HepG2 (cell line): ENCODE data around the gene TPP2. TPM values are rescaled to one million over a fixed set of nuclear protein-coding genes. Genes with fewer than 3 reads are reported as not detected.
A peak's percentile ranks its signal among the peaks of the same experiment; 100 is the strongest.

ENCODE experiments used
- ARID3A ChIP-seq: IDR thresholded peaks from 2 replicates; pipeline ENCODE4 v1.6.1; 2012; ENCODE audit warnings: low read depth, low read length, improper control_type of control experiment
- DRAP1 ChIP-seq: IDR thresholded peaks from 2 replicates; pipeline ENCODE4 v1.6.1; 2016; ENCODE audit warnings: missing genetic modification reagents, missing compliant biosample characterization
- FOXC1 ChIP-seq: sonication (generic); formaldehyde crosslinking; IDR thresholded peaks from 2 replicates; pipeline ENCODE4 v1.8.0; 2022; ENCODE audit warnings: mild to moderate bottlenecking, missing genetic modification reagents, borderline replicate concordance
- GATAD1 ChIP-seq: IDR thresholded peaks from 2 replicates; pipeline ENCODE4 v1.6.1; 2016; ENCODE audit warnings: missing genetic modification reagents, missing compliant biosample characterization
- HDAC2 ChIP-seq: sonication (generic); formaldehyde crosslinking; IDR thresholded peaks from 2 replicates; pipeline ENCODE4 v1.4.0; 2020; ENCODE audit warnings: missing genetic modification reagents
- IKZF5 ChIP-seq: IDR thresholded peaks from 2 replicates; pipeline ENCODE4 v1.6.1; 2018; ENCODE audit warnings: missing genetic modification reagents, mild to moderate bottlenecking, missing compliant biosample characterization
- NR1H2 ChIP-seq: sonication (generic); formaldehyde crosslinking; IDR thresholded peaks from 2 replicates; pipeline ENCODE4 v1.8.1; 2022; ENCODE audit warnings: low read depth, missing genetic modification reagents, borderline replicate concordance
- PBX3 ChIP-seq: sonication (generic); formaldehyde crosslinking; IDR thresholded peaks from 2 replicates; pipeline ENCODE4 v1.8.1; 2023; ENCODE audit warnings: missing genetic modification reagents, inconsistent platforms, borderline replicate concordance
- RFXANK ChIP-seq: IDR thresholded peaks from 2 replicates; pipeline ENCODE4 v1.6.1; 2016
- SAP130 ChIP-seq: IDR thresholded peaks from 2 replicates; pipeline ENCODE4 v1.6.1; 2016; ENCODE audit warnings: low read depth
- SIN3B ChIP-seq: fragments of 150-350 bp; IDR thresholded peaks from 2 replicates; pipeline ENCODE4 v1.6.1; 2014; ENCODE audit warnings: low read length
- SOX13 ChIP-seq, 3 experiments: fragments of 450-650 bp in 1 of 3; sonication (generic) in 1 of 3; formaldehyde crosslinking in 1 of 3; IDR thresholded peaks in 2 of 3; conservative IDR thresholded peaks in 1 of 3; 2 replicates each; pipeline versions ENCODE4 v1.5.0 to v1.6.1; 2016 to 2020; ENCODE audit warnings: antibody characterized with exemption in 1 of 3, mild to moderate bottlenecking in 1 of 3, missing compliant biosample characterization in 1 of 3, missing genetic modification reagents in 1 of 3, moderate library complexity in 1 of 3
- ZBTB34 ChIP-seq: sonication (generic); formaldehyde crosslinking; IDR thresholded peaks from 2 replicates; pipeline ENCODE4 v1.8.0; 2022; ENCODE audit warnings: mild to moderate bottlenecking, missing genetic modification reagents
- ZNF558 ChIP-seq: sonication (generic); formaldehyde crosslinking; IDR thresholded peaks from 2 replicates; pipeline ENCODE4 v1.9.0; 2022; ENCODE audit warnings: mild to moderate bottlenecking, missing genetic modification reagents, borderline replicate concordance
- ZNF646 ChIP-seq: sonication (generic); formaldehyde crosslinking; IDR thresholded peaks from 2 replicates; pipeline ENCODE4 v1.9.0; 2021; ENCODE audit warnings: mild to moderate bottlenecking, missing genetic modification reagents
- ZNF839 ChIP-seq: sonication (generic); formaldehyde crosslinking; IDR thresholded peaks from 2 replicates; pipeline ENCODE4 v1.4.0; 2020; ENCODE audit warnings: missing genetic modification reagents, mild to moderate bottlenecking, borderline replicate concordance
- ZSCAN12 ChIP-seq: sonication (generic); formaldehyde crosslinking; IDR thresholded peaks from 2 replicates; pipeline ENCODE4 v1.9.0; 2021; ENCODE audit warnings: mild to moderate bottlenecking, missing genetic modification reagents
- polyA plus RNA-seq, 8 experiments: library from polyadenylated mRNA; depleted of rRNA in 3 of 8; stranded (reverse) in 7 of 8; unstranded in 1 of 8; fragments of >200 nt; fragmentation: Illumina TruSeq in 4 of 8; extraction: Trizol in 4 of 8; gene quantifications; 2 replicates each; pipeline versions ENCODE4 v1.2.1 to v1.2.3, GENCODE V29; 2011 to 2016; ENCODE audit warnings: low read depth in 4 of 8, missing spikeins in 1 of 8, mixed read lengths in 1 of 8; ENCODE audit not compliant: insufficient read depth in 1 of 8
- total RNA-seq, 5 experiments: library from RNA; depleted of rRNA; stranded (reverse); fragments of >200 nt; fragmentation: Illumina TruSeq; extraction: Trizol; gene quantifications; 2 replicates each; pipeline ENCODE4 v1.2.3, GENCODE V29; 2016; ENCODE audit warnings: low read depth in 1 of 5

The TPP2 gene
- total and polyA plus RNA-seq, 2 of the 13 experiments (the other 11 are each of a cell fraction or from before 2014, with no cell fraction given), result 16.4 to 52.1 TPM

GRCh38 chr13:102724923-102725322 lies 128.1 kb downstream of the TPP2 start (continued):
- TF ChIP-seq HDAC2 (CRISPR knock-in tag) (peak; percentile 48; the same call in 1 of the 2 replicates), ZNF839 (CRISPR knock-in tag) (no peak), FOXC1 (no peak), SAP130 (CRISPR knock-in tag) (0 out of 2 replicates have a peak, but pooled peaks have one; percentile 12), ZNF558 (CRISPR knock-in tag) (no peak), RFXANK (CRISPR knock-in tag) (no peak), GATAD1 (CRISPR knock-in tag) (no peak), ZNF646 (CRISPR knock-in tag) (no peak), DRAP1 (no peak), ZBTB34 (CRISPR knock-in tag) (no peak), ZSCAN12 (CRISPR knock-in tag) (no peak), SIN3B (no peak), NR1H2 (CRISPR knock-in tag) (no peak), PBX3 (CRISPR knock-in tag) (no peak), ARID3A (0 out of 2 replicates have a peak, but pooled peaks have one; percentile 54), IKZF5 (CRISPR knock-in tag) (no peak), SOX13 (IDR thresholded peaks at IDR 0.05) (no peak), SOX13 (CRISPR knock-in tag; conservative IDR thresholded peaks at IDR 0.05 in 1 of 2, IDR thresholded peaks at IDR 0.05 in 1 of 2) (peak in 1 of 2 experiments; percentile 58; a peak in 1 of 4 replicates)
